ENCODE measurements around the gene ARMH4. TPM values are rescaled to one million over a fixed set of nuclear protein-coding genes. Genes with fewer than 3 reads are reported as not detected.

ARMH4 gene
- total and polyA plus RNA-seq, 10 of the 15 experiments (the other 5 are each of a cell fraction or from before 2014, with no cell fraction given): 0.50 to 0.97 (median 0.60) TPM; not detected in 7

- H3K4me1 ChIP-seq (ENCODE audit: control insufficient read depth, insufficient read depth, low read length): no peaks in the 10 kb centered on the region
- H3K4me3 ChIP-seq: no peak overlapping the region
- H2AFZ ChIP-seq (ENCODE audit: control insufficient read depth, low read depth, low read length): no peak overlapping the region
- in situ Hi-C loops (cut with MboI): no loop called here
- no peak overlapping the region for H3K4me2 ChIP-seq (ENCODE audit: control insufficient read depth, insufficient read depth)
- WGBS (ENCODE audit: insufficient coverage, insufficient replicate concordance, low lambda C conversion rate, missing lambda C conversion rate): 12% methylated on average over 4 of the region's 4 CpGs
- FAIRE-seq: no peak
- no peaks in the 10 kb centered on the region; a peak in 1 of 4 replicates for H3K27me3 ChIP-seq (replicated peaks in 1 of 2; ENCODE audit: control insufficient read depth in 2 of 2, insufficient read depth in 2 of 2, low read length in 1 of 2)
- POLR2A ChIA-PET: no interaction called here
- CTCF ChIA-PET: interaction anchor here (1.0 kb wide), 1 partner anchor 14 kb away, joined by 3 read pairs; no protein-coding TSS in a partner anchor
- H3K79me2 ChIP-seq (ENCODE audit: control insufficient read depth, insufficient read depth, low read length): no peaks in the 10 kb centered on the region
- no peak for DNase-seq (ENCODE audit: low read depth, low spot score)
- no peaks in the 10 kb centered on the region for H3K36me3 ChIP-seq (ENCODE audit: control insufficient read depth in 2 of 2, insufficient read depth in 2 of 2, low read length in 1 of 2)
- no peaks in the 10 kb centered on the region for H3K9me3 ChIP-seq (replicated peaks; ENCODE audit: control insufficient read depth, insufficient read depth, low read length)
- H3K9ac ChIP-seq (ENCODE audit: control insufficient read depth, insufficient read depth, low read length): no peak overlapping the region
- TF ChIP-seq ATF3 (IDR thresholded peaks at IDR 0.05; ENCODE audit: borderline replicate concordance, extremely low read depth, low read depth, low read length): no peak
- TF ChIP-seq SIN3A (IDR thresholded peaks at IDR 0.05; ENCODE audit: low read depth, low read length): no peak
- no peak for TF ChIP-seq ZBTB11 (CRISPR knock-in tag; IDR thresholded peaks at IDR 0.05)
- no peak for TF ChIP-seq TBL1XR1 (IDR thresholded peaks at IDR 0.05; ENCODE audit: low read depth, low read length)
- TF ChIP-seq PAX8 (IDR thresholded peaks at IDR 0.05): no peak
- TF ChIP-seq DPF2 (IDR thresholded peaks at IDR 0.05): no peak
- TF ChIP-seq SPI1 (IDR thresholded peaks at IDR 0.05; ENCODE audit: borderline replicate concordance, insufficient read depth, low read depth, low read length): no peak
- TF ChIP-seq PKNOX1 (IDR thresholded peaks at IDR 0.05): no peak
- TF ChIP-seq MEF2A (IDR thresholded peaks at IDR 0.05; ENCODE audit: insufficient read depth, low read depth, low read length): no peak
- no peak for TF ChIP-seq ZSCAN29 (IDR thresholded peaks at IDR 0.05)
- no peak for TF ChIP-seq NR2F1 (conservative IDR thresholded peaks at IDR 0.05)
- TF ChIP-seq ZNF622 (IDR thresholded peaks at IDR 0.05): no peak
- RAD21 ChIA-PET (ENCODE audit: unreplicated experiment): no interaction called here
- no TSS peak for BruUV-seq (replicated peaks)
- H4K20me1 ChIP-seq (ENCODE audit: control insufficient read depth, insufficient read depth): no peaks in the 10 kb centered on the region
- no peak overlapping the region for H3K27ac ChIP-seq (ENCODE audit: control insufficient read depth, insufficient read depth)
- no peak for ATAC-seq
- SMC1A ChIA-PET (ENCODE audit: uncharacterized antibody, unreplicated experiment): no interaction called here
- intact Hi-C loops (cut with micrococcal nuclease; ENCODE audit: unreplicated experiment): no loop called here
Observed at GRCh38 chr14:57979376-57980048, 172.5 kb downstream of the ARMH4 start.
